Activated B cell treated with CpG ODN at 0.5 μM for 24 hours (primary cell): ENCODE results near the gene GMEB2. TPM values are rescaled to one million over a fixed set of nuclear protein-coding genes. Genes with fewer than 3 reads are reported as not detected.
"Not testable (repeated sequence)": the region's sequence is repeated elsewhere in the genome, so short reads cannot be mapped to it uniquely, and the experiment has no call there.

Experiments used
- ATAC-seq: fragments of 200-7000 bp; cut with Tn5 transposase; one replicate; pipeline ENCODE4 v1.10.0; 2021; ENCODE audit warnings: low read depth, mild to moderate bottlenecking, moderate library complexity
- CTCF ChIA-PET: fragments of 350-600 bp; sonication (Branson Sonifier 250); formaldehyde crosslinking; loops from one replicate; lab custom pipeline; 2021; ENCODE audit warnings: antibody characterized with exemption; lab: Charles Lee
- POLR2A ChIA-PET: fragments of 350-600 bp; sonication (Branson Sonifier 250); formaldehyde crosslinking; loops from one replicate; lab custom pipeline; 2021; ENCODE audit warnings: antibody characterized with exemption; lab: Charles Lee
- DNase-seq: peaks from one replicate; pipeline ENCODE4 v3.0.0; 2022
- H3K27ac Mint-ChIP-seq: one replicate; pipeline ENCODE4 v1.8.0; 2020; ENCODE audit warnings: mixed read lengths
- H3K27me3 Mint-ChIP-seq: one replicate; pipeline ENCODE4 v1.8.0; 2021; ENCODE audit warnings: mixed read lengths
- H3K36me3 Mint-ChIP-seq: one replicate; pipeline ENCODE4 v1.8.0; 2021; ENCODE audit warnings: low read depth, mixed read lengths
- H3K4me1 Mint-ChIP-seq: one replicate; pipeline ENCODE4 v1.8.0; 2021; ENCODE audit warnings: mixed read lengths
- H3K4me3 Mint-ChIP-seq: one replicate; pipeline ENCODE4 v1.8.0; 2020; ENCODE audit warnings: mild to moderate bottlenecking, mixed read lengths
- H3K9me3 Mint-ChIP-seq: one replicate; pipeline ENCODE4 v1.8.0; 2020; ENCODE audit warnings: mixed read lengths
- intact Hi-C: fragments of 100-400 bp; cut with micrococcal nuclease; formaldehyde crosslinking; loops from one replicate; pipeline ENCODE4 v1.15.1; 2024
- total RNA-seq: library from RNA; stranded (reverse); gene quantifications from 2 replicates; pipeline ENCODE4 v1.2.3, GENCODE V29; 2022
- TF ChIP-seq, protein P1 (sequence below): fragments of 200-600 bp; IDR thresholded peaks from one replicate; pipeline ENCODE4 v1.8.0; 2022; ENCODE audit warnings: antibody characterized with exemption, mild to moderate bottlenecking

Gene GMEB2
- total RNA-seq, 1 donor from 2014 or later, result 16.9 TPM

- no peak for DNase-seq
- no peak for ATAC-seq
- CTCF ChIA-PET, result no interaction called here
- H3K4me1 Mint-ChIP-seq, result peaks cover 15% of the 10 kb centered on the region
- TF ChIP-seq, protein P1, sequence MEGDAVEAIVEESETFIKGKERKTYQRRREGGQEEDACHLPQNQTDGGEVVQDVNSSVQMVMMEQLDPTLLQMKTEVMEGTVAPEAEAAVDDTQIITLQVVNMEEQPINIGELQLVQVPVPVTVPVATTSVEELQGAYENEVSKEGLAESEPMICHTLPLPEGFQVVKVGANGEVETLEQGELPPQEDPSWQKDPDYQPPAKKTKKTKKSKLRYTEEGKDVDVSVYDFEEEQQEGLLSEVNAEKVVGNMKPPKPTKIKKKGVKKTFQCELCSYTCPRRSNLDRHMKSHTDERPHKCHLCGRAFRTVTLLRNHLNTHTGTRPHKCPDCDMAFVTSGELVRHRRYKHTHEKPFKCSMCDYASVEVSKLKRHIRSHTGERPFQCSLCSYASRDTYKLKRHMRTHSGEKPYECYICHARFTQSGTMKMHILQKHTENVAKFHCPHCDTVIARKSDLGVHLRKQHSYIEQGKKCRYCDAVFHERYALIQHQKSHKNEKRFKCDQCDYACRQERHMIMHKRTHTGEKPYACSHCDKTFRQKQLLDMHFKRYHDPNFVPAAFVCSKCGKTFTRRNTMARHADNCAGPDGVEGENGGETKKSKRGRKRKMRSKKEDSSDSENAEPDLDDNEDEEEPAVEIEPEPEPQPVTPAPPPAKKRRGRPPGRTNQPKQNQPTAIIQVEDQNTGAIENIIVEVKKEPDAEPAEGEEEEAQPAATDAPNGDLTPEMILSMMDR, result no peak
- no peak overlapping the region for H3K4me3 Mint-ChIP-seq
- peaks cover 39% of the 10 kb centered on the region for H3K36me3 Mint-ChIP-seq
- POLR2A ChIA-PET, result no interaction called here
- no peaks in the 10 kb centered on the region for H3K27me3 Mint-ChIP-seq
- H3K27ac Mint-ChIP-seq, result no peak overlapping the region
- intact Hi-C loops, result no loop called here
- H3K9me3 Mint-ChIP-seq, result no peaks in the 10 kb centered on the region
Measured at GRCh38 chr20:63663332-63664066, 36.6 kb upstream of the GMEB2 start.

DNA sequence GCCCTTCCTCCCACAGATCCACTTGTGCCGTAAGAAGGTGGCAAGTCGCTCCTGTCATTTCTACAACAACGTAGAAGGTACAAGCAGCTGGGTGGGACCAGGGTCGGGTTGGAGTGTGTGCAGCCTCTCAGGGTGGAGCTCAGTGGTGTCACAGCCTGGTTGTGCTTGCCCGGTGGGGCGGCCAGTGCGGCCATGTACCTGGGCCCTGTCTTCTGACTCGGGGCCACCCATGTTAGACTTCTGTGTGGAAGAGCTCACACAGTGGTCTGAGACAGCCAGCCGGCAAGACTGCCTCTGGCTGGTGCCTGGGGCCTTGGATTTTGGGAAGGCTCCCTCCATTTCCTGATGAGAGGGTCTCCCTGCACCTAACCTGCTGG, 35.9 kb upstream of the GMEB2 start:
- DNase-seq, result no peak
- ChIA-PET CTCF (no interaction called here), POLR2A (interaction anchor here (1.1 kb wide), 1 partner anchor 35 kb away, joined by 12 read pairs; no protein-coding TSS in a partner anchor)
- intact Hi-C loops, result no loop called here
- no peak overlapping the region for H3K27ac Mint-ChIP-seq
- peaks cover 38% of the 10 kb centered on the region for H3K36me3 Mint-ChIP-seq
- no peak overlapping the region for H3K4me3 Mint-ChIP-seq
- ATAC-seq, result no peak
- H3K4me1 Mint-ChIP-seq, result peaks cover 20% of the 10 kb centered on the region
- H3K27me3 Mint-ChIP-seq, result no peaks in the 10 kb centered on the region
- TF ChIP-seq, protein P1, result no peak
- no peaks in the 10 kb centered on the region for H3K9me3 Mint-ChIP-seq

- DNase-seq, result no peak
- no peak for ATAC-seq
- ChIA-PET POLR2A (interaction anchor here (1.1 kb wide), 1 partner anchor 35 kb away, joined by 12 read pairs; no protein-coding TSS in a partner anchor), CTCF (no interaction called here)
- Mint-ChIP-seq H3K36me3 (peaks cover 32% of the 10 kb centered on the region), H3K4me1 (peaks cover 20% of the 10 kb centered on the region), H3K9me3 (no peaks in the 10 kb centered on the region), H3K27me3 (no peaks in the 10 kb centered on the region), H3K4me3 (peak overlapping the region; percentile 4), H3K27ac (no peak overlapping the region)
- TF ChIP-seq, protein P1, result no peak
- intact Hi-C loops, result no loop called here
Measured at GRCh38 chr20:63661959-63662812, 35.3 kb upstream of the GMEB2 start.

GRCh38 chr20:63661108-63661507, 34.2 kb upstream of the GMEB2 start:
- TF ChIP-seq, protein P1, result no peak
- no peaks in the 10 kb centered on the region for H3K9me3 Mint-ChIP-seq
- peaks cover 20% of the 10 kb centered on the region for H3K4me1 Mint-ChIP-seq
- POLR2A ChIA-PET, result no interaction called here
- intact Hi-C loops, result no loop called here
- DNase-seq, result no peak
- peaks cover 24% of the 10 kb centered on the region for H3K36me3 Mint-ChIP-seq
- H3K4me3 Mint-ChIP-seq, result no peak overlapping the region
- CTCF ChIA-PET, result no interaction called here
- no peak overlapping the region for H3K27ac Mint-ChIP-seq
- ATAC-seq, result no peak
- H3K27me3 Mint-ChIP-seq, result no peaks in the 10 kb centered on the region

- Mint-ChIP-seq H3K27me3 (no peaks in the 10 kb centered on the region), H3K4me1 (peaks cover 20% of the 10 kb centered on the region), H3K36me3 (peaks cover 20% of the 10 kb centered on the region), H3K9me3 (no peaks in the 10 kb centered on the region), H3K4me3 (no peak overlapping the region), H3K27ac (no peak overlapping the region)
- DNase-seq (no peak), ATAC-seq (no peak)
- intact Hi-C loops, result no loop called here
- CTCF ChIA-PET, result no interaction called here
- TF ChIP-seq, protein P1, result no peak
- POLR2A ChIA-PET, result no interaction called here
Measured at GRCh38 chr20:63660622-63661021, 33.7 kb upstream of the GMEB2 start.

- H3K4me3 Mint-ChIP-seq, H3K27me3 Mint-ChIP-seq, intact Hi-C loops, ATAC-seq, H3K27ac Mint-ChIP-seq, DNase-seq, H3K9me3 Mint-ChIP-seq, POLR2A ChIA-PET, CTCF ChIA-PET: not testable (repeated sequence)
- H3K4me1 Mint-ChIP-seq, result peaks cover 20% of the 10 kb centered on the region
- peaks cover 20% of the 10 kb centered on the region for H3K36me3 Mint-ChIP-seq
Measured at GRCh38 chr20:63660174-63660573, 33.3 kb upstream of the GMEB2 start.
